ENCODE data around the gene HDAC5.
"Not testable (repeated sequence)": the region's sequence is repeated elsewhere in the genome, so short reads cannot be mapped to it uniquely, and the experiment has no call there.

Gene HDAC5

DNA sequence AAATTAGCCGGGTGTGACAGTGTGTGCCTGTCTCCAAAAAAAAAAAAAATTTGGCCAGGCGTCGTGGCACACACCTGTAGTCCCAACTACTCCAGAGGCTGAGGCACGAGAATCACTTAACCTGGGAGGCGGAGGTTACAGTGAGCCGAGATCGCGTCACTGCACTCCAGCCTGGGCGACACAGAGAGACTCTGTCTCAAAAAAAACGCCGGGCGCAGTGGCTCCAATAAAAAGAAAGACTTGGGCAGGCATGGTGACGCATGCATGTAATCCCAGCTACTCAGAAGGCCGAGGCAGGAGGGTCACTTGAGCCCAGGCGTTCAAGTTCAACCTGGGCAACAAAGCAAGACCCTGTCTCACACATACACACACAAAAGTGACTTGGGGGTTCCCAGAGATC, 60.6 kb downstream of the HDAC5 start:
- no peak for TF ChIP-seq CTCF (IDR thresholded peaks at IDR 0.05; ENCODE audit: borderline replicate concordance, insufficient read depth, low read depth, low read length)

DNA sequence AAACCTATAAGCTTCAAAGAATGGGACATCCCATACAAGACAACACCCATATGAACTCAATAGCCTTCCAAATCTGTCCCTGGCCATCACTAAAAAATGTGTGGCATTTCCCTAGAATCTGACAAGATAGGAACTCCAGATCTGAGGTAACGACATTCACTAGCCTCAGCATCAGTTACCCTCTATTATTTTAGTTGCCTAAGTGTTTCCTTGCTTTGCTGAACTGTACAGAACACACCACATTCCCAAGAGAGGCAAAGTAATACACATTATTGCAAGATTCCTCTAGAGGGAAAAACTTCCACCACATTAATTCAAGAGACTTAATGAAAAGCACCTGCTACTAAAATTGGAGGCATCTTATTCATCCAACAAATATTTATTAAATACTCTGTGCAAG, 62.0 kb downstream of the HDAC5 start:
- H3K4me3 ChIP-seq (ENCODE audit: low read depth, low read length), result no peak overlapping the region
- no peak for TF ChIP-seq CTCF (IDR thresholded peaks at IDR 0.05; ENCODE audit: borderline replicate concordance, insufficient read depth, low read depth, low read length)

More for the DNA sequence above, 60.6 kb downstream of the HDAC5 start:
- no peak overlapping the region for H3K4me3 ChIP-seq (ENCODE audit: low read depth, low read length)

DNA sequence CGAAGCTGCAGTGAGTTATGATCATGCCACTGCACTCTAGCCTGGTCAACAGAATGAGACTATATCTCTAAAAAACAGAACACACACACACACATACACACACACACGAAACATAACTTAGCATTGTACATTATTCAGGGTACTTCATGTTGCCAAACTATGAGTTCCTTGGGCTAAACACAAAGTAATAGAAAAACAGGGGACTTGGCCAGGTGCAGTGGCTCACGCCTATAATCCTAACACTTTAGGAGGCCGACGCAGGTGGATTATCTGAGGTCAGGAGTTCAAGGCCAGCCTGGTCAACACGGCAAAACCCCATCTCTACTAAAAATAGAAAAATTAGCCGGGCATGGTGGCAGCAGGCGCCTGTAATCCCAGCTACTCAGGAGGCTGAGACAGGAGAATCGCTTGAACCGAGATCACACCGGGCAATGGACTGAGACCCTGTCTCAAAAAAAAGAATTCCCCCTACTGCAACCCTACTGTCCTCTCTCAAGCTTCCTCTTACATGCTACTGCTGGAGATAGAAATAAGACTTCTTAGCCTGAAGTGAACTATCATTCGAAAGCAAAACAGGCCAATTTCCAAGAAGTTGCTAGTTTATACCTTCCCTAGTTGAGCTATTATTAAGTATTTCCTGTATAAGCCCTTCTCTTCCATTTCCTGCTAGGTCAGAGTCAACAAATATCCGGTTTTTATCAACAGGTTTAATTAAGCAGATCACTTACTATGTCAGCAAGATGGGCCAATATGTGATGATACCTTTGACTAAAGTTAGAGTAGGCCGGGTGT, 64.1 kb downstream of the HDAC5 start:
- TF ChIP-seq CTCF (IDR thresholded peaks at IDR 0.05; ENCODE audit: borderline replicate concordance, insufficient read depth, low read depth, low read length), result no peak
- no peak overlapping the region for H3K4me3 ChIP-seq (ENCODE audit: low read depth, low read length)

DNA sequence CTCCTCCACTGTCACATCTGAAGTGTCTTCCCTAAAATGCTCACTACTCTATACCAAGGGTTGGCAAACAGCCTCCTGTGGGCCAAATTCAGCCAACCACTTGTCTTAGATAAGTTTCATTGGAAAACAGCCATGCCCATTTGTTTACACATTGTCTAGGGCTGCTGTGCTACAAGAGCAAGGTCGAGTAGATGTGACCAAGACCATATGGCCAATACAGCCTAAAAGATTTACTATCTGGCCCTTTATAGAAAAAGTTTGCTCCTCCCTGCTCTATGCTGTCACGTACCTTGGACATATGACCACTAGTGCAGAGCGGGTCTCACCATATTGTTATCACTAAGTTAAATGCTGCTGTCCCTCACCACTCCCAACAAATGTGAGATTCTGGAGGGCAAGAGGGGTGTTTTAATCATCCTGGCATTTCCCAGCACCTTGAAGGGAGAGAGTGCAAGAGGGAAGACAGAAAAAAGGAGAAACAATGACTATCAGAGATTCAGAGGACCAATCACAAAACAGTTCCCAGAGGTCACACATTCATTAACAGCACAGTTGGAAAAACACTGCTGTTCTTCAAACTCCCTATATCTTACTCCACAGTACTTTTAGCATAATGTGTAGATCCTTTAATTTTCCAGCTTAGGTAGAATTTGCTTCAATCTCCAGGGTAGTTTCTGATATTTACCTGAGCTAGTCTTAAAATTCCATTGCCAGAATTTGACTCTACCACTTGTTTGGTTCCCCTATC, 70.1 kb downstream of the HDAC5 start:
- TF ChIP-seq CTCF (IDR thresholded peaks at IDR 0.05; ENCODE audit: borderline replicate concordance, insufficient read depth, low read depth, low read length), result no peak
- H3K4me3 ChIP-seq (ENCODE audit: low read depth, low read length), result no peak overlapping the region

GRCh38 chr17:44049294-44050060, 74.0 kb downstream of the HDAC5 start:
- TF ChIP-seq CTCF (IDR thresholded peaks at IDR 0.05; ENCODE audit: borderline replicate concordance, insufficient read depth, low read depth, low read length), result no peak
- H3K4me3 ChIP-seq (ENCODE audit: low read depth, low read length), result no peak overlapping the region

- not testable (repeated sequence) for H3K4me3 ChIP-seq (ENCODE audit: low read depth, low read length)
These were observed 76.5 kb downstream of the HDAC5 start for GRCh38 chr17:44046893-44047292.

DNA sequence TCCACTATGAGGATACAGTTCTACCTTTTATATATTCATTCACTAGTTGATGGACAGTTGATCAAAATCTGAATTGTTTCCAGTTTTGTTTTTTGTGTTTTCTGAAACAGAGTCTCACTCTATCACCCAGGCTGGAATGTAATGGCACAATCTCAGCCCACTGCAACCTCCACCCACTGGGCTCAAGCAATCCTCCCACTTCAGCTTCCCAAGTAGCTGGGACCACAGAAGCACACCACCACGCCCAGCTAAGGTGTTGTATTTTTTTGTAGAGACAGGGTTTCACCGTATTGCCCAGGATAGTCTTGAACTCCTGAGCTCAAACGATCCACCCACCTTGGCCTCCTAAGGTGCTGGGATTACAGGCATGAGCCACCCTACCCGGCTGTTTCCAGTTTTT, 78.0 kb downstream of the HDAC5 start:
- no peak overlapping the region for H3K4me3 ChIP-seq (ENCODE audit: low read depth, low read length)
- TF ChIP-seq CTCF (IDR thresholded peaks at IDR 0.05; ENCODE audit: borderline replicate concordance, insufficient read depth, low read depth, low read length), result no peak
